Ammon's horn (tissue), 1 donor: Measurements from ENCODE around the gene ADAMTS12.
"Not testable (repeated sequence)": the region's sequence is repeated elsewhere in the genome, so short reads cannot be mapped to it uniquely, and the experiment has no call there.

Experiments used
- DNase-seq: peaks from one replicate; pipeline ENCODE4 v3.0.0-alpha.2; 2016; ENCODE audit warnings: low spot score

ADAMTS12 gene

DNA sequence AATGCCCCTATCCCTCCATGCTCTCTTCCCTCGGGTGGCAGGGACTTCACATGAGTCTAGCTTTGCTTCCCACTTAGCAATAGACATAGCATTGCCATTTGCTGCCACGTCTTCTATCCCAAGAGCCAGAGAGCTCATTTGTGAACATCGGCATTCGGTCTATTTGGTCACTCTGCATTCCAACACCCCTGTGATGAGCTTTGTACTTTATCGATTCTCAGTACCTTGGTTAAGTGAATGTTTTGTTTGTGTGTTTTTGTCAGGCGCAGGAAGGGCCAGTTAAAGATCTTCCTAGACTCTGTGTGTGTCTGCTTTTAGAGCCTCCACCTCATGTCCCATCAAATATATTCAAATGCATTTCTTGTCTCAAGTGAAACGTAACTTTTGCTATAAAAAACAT, 309.4 kb downstream of the ADAMTS12 start:
- no peak for DNase-seq

GRCh38 chr5:33579789-33580188, 312.0 kb downstream of the ADAMTS12 start:
- no peak for DNase-seq

- no peak for DNase-seq
Measured at GRCh38 chr5:33579152-33579551, 312.6 kb downstream of the ADAMTS12 start.

DNA sequence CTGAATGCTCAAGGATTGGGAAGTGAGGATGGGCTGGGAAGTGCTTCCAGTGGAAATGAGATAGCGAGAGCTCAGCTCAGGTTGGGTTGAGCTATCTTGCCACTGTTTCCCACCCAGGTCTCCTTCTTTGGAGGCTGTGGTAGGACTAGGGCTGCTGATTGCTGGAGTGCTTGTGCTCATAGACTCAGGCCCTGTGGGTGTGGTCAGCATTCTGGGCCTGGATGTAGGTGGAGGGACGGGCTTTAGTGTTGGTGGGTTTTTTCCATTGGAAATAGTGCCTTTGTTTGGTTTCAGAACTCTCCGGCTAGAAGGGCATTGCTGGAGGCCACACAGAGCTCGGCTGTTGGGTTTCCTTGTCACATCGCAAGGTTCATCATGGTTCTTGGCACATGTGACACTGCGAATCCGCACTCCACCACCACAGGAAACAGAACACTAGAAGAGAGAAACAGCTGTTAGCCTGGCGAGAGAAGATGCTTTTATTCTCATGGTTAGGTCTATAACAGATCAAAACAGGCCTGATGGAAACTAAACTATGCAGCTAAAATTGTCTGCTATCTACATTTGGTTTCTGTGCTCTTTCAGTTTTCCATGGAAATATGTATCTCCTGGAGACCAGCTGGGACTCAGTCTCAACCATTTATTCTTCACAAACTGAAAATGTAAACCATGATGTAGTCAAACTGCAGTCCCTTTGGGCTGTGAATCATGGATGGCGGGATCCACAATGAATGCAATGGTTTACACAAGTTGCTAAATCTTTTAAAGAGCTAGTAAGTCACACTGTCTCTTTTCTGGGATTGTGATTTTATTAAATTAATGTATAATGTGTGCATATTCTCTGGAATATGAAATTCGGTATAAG, 314.8 kb downstream of the ADAMTS12 start:
- no peak for DNase-seq

GRCh38 chr5:33565324-33565723, 326.5 kb downstream of the ADAMTS12 start:
- peak; percentile 25 for DNase-seq

DNA sequence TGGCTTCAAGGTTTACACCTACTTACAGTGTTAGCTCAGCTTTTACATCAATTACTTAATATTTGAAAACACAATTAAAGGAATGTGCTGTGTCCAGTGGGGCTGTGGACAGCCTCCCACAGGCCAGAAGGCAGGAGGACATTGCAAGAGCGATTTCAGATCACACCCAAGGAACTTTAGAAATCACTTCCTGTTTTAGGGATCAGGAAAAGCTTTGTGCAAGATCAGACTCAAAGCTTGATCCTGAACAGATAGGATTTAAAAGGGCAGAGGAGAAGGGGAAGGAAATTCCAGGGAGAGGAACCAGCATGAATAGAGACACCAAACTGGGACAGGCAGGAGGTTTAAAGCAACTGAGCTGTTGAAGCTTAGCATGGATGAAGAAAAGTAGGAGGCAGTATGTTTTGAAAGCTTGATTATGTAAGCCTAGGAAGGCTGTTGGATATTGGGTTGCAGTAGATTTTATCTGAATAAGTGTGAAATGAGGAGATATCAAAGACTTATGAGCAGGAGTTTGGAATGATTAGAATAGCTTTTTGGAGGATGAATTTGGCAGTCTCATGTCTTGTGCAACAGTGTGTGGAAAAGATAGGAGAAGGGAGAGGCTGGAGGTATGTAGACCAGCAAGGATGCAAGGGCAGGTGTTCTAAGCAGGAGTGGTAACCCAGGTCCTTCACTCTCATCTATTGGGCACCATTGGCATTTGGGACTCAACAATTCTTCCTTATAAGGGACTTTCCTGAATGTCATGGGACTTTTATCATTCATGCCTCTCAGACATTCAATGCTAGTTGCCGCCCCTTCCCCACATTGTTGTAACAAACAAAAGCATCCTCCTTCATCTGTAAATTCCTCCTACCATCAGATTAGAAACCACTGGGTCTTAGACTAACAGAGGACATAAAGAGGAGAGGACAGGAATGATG, 327.5 kb downstream of the ADAMTS12 start:
- no peak for DNase-seq

DNA sequence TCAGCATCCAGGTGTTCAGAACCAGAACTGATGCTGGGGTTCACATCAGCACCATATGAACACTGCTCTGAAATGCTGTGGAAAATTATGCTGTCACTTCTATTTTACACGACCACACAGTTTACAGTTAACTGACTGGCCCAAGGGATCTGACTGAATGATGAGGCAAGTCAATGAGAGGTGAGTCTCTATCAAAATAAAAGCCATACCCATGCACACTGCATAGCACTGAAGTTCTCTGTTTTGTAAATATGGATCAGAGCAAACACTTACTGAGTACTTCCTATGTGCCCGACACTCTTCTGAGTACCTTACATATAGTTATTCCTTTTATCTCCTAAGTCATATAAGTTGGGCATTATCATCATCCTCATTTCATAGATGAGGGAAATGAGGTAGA, 328.3 kb downstream of the ADAMTS12 start:
- no peak for DNase-seq

GRCh38 chr5:33558489-33558888, 333.3 kb downstream of the ADAMTS12 start:
- no peak for DNase-seq

DNA sequence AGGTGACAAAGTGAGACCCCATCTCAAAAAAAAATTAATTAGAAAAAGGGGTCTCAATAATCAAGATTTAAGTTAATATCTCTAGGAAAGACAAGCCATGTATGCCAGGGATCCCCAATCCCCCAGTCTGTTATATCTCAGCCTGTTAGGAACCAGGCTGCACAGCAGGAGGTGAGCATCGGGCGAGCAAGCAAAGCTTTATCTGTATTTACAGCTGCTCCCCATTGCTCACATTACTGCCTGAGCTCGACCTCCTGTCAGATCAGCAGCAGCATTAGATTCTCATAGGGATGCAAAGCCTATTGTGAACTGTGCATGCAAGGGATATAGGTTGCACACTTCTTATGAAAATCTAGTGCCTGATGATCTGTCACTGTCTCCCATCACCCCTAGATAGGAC, 334.2 kb downstream of the ADAMTS12 start:
- DNase-seq = no peak

DNA sequence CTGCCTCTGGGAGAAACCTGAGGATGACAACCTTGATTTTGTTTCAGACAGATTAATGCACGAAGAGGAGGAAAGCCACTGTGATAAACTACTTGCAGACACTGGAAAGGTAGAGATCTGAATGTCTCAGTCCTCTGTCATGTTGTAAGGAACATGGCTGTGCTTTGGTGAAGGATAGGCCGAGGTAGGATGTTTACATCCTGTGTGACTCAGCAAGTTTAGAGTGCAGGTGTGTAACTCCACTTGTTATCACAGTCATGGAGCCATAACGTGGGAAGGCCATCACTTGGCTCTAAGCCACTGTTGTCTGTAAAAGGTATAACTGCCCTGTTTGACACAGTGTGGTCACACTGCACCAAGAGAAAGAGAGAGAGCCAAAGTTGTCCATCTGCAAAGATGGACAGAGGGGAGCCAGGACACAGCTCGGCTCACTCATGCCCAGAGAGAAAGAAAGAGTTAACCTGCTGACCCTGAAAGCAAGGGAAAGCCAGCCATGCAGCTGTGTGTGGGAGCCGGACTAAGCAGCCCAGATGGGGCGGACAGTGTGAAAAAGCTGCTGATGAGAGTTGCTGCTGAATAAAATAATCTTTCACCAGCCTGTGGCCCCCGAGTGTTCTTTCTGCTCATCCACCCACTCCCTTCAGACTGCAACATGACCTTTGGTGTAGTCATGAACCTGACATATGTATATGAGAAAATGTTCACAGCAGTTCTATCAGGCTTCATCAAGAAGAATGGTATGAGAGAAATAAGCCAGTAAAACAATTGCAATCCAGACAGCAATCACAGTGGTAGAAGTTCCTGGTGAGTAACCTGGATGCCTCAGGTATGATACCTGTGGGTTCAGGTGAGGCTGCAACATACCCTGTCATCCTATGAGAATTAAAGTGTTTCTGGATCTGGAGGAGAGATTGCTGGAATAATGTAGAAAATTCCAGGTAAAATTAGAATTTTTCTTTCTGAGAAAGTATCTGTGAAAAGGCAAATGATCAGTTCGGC, 335.2 kb downstream of the ADAMTS12 start:
- no peak for DNase-seq

DNA sequence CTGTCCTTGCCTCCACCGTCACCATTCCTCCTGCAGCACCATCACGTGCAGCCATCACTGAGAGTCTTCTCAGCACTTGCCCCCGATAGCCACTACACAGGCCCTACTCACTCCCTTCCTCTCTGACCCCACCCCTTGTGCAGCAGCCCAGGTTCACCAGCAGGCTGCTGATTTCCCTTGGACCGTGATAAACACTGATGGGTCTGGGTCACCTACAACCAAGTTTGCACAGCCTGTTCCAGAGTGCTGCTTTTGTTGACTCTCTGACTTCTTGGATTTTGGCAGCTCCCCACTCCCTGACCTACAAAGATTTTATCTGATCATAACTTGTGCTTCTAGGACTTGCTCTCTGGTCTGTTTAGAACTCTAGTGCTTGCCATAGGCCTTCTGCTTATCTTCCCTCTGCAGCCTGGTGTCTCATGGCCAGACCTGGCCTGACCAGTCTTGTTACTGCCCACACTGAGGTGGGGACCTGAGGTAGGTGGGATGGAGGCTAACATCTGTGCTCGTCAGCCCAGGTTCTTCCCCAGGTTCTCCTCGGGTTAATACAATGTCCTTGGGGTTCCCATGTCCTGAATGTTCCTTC, 341.7 kb downstream of the ADAMTS12 start:
- DNase-seq = no peak

GRCh38 chr5:33539790-33540189, 352.0 kb downstream of the ADAMTS12 start:
- not testable (repeated sequence) for DNase-seq

- DNase-seq = no peak
Measured at GRCh38 chr5:33539212-33539611, 352.6 kb downstream of the ADAMTS12 start.

DNA sequence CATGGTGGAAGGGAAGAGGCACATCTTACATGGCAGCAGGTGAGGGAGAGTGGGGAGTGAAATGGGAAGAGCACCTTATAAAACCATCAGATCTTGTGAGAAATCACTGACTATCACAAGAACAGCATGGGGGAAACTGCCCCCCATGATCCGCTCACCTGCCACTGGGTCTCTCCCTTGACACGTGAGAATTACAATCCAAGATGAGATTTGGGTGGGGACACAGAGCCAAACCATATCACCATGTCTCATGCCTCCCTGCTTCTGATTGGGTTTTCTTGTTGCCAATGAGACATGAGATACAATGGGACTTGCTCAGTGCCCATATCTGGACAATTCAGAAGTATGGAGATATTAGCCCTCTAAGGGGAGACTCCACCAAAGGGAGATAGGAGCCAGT, 353.6 kb downstream of the ADAMTS12 start:
- DNase-seq = no peak

- no peak for DNase-seq
Measured at GRCh38 chr5:33537240-33537639, 354.6 kb downstream of the ADAMTS12 start.

GRCh38 chr5:33536802-33537201, 355.0 kb downstream of the ADAMTS12 start:
- no peak for DNase-seq

DNA sequence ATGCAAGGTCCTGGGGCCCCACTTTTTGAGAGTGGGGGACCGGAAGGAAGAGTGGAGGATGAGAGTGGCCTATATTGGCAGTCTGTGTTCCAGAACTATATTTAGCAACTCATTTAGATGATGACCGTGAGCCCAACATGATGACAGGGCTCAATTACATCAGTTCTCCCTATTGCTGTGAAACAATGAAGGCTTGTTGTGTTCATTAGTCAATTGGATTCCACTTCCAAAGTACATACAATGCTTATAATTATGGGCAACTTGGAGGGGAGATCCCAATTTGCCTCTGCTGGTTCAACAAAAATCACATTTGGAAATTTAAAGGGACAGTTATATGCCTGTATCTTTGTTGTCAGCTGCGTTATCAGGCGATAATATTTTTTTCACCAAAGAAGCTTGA, 360.0 kb downstream of the ADAMTS12 start:
- DNase-seq = peak; percentile 34

GRCh38 chr5:33531037-33531298, 360.8 kb downstream of the ADAMTS12 start:
- no peak for DNase-seq

- DNase-seq = no peak
Measured at GRCh38 chr5:33530183-33531036, 361.4 kb downstream of the ADAMTS12 start.

DNA sequence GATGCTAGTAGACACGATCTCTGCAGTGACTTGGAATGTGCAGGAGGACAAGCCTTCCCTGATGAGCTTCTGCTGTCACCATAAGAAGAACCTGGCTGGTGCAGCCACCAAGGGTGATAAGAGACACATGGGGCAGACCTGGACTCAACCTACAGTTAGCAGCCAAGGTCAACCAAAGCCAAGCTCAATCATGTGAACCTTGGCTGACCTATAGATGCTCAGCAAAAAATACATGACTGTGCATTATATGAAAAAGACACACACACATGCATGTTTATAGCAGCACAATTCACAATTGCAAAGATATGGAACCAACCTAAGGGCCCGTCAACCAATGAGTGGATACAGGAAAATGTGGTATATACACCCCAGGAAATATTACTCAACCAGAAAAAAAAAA, 364.1 kb downstream of the ADAMTS12 start:
- no peak for DNase-seq

- no peak for DNase-seq
Measured at GRCh38 chr5:33526755-33527154, 365.0 kb downstream of the ADAMTS12 start.
